Trophoblast cell (in vitro differentiated cells and primary cell): Measurements from ENCODE around the gene IGFBP2.

Experiments
- DNase-seq, 2 donors: peaks; one replicate each; pipeline ENCODE4 v3.0.0-alpha.2; 2016
- H2AFZ ChIP-seq: 2 replicates; pipeline ENCODE4 v1.6.1; 2013; ENCODE audit warnings: low read length, moderate library complexity, mild to moderate bottlenecking; ENCODE audit not compliant: insufficient read depth, poor library complexity
- H2AK5ac ChIP-seq: 2 replicates; pipeline ENCODE4 v1.6.1; 2013; ENCODE audit warnings: mild to moderate bottlenecking, low read length
- H2BK120ac ChIP-seq: 2 replicates; pipeline ENCODE4 v1.6.1; 2013; ENCODE audit warnings: low read length, mild to moderate bottlenecking, moderate library complexity; ENCODE audit not compliant: insufficient read depth, poor library complexity
- H2BK12ac ChIP-seq: 2 replicates; pipeline ENCODE4 v1.6.1; 2013; ENCODE audit warnings: mild to moderate bottlenecking, low read length, moderate library complexity
- H2BK5ac ChIP-seq: 2 replicates; pipeline ENCODE4 v1.6.1; 2013; ENCODE audit warnings: low read length, low read depth, moderate library complexity, mild to moderate bottlenecking; ENCODE audit not compliant: poor library complexity
- H3K14ac ChIP-seq: 2 replicates; pipeline ENCODE4 v1.6.1; 2013; ENCODE audit warnings: mild to moderate bottlenecking, low read length
- H3K18ac ChIP-seq: 2 replicates; pipeline ENCODE4 v1.6.1; 2013; ENCODE audit warnings: mild to moderate bottlenecking, low read length
- H3K23ac ChIP-seq: 2 replicates; pipeline ENCODE4 v1.6.1; 2013; ENCODE audit warnings: low read length
- H3K27ac ChIP-seq: 2 replicates; pipeline ENCODE4 v1.5.1; 2013; ENCODE audit warnings: low read depth, mild to moderate bottlenecking, inconsistent platforms, low read length, moderate library complexity
- H3K27me3 ChIP-seq: 2 replicates; pipeline ENCODE4 v1.6.1; 2013; ENCODE audit warnings: inconsistent platforms, mild to moderate bottlenecking, low read length, moderate library complexity; ENCODE audit not compliant: insufficient read depth
- H3K36me3 ChIP-seq, 2 experiments: 1 replicate in 1 of 2; 2 replicates in 1 of 2; pipeline ENCODE4 v1.6.1; 2013; ENCODE audit warnings: low read length in 2 of 2, mild to moderate bottlenecking in 2 of 2, moderate library complexity in 1 of 2; ENCODE audit not compliant: insufficient read depth in 2 of 2, control insufficient read depth in 1 of 2
- H3K4ac ChIP-seq: 2 replicates; pipeline ENCODE4 v1.6.1; 2013; ENCODE audit warnings: low read depth, mild to moderate bottlenecking, low read length, moderate library complexity
- H3K4me1 ChIP-seq, 2 experiments: 1 replicate in 1 of 2; 2 replicates in 1 of 2; pipeline ENCODE4 v1.6.1; 2013; ENCODE audit warnings: low read length in 2 of 2, mild to moderate bottlenecking in 2 of 2, moderate library complexity in 1 of 2; ENCODE audit not compliant: insufficient read depth in 2 of 2, control insufficient read depth in 1 of 2
- H3K4me2 ChIP-seq: 2 replicates; pipeline ENCODE4 v1.6.1; 2013; ENCODE audit warnings: inconsistent platforms, mild to moderate bottlenecking, low read length, moderate library complexity
- H3K4me3 ChIP-seq: 2 replicates; pipeline ENCODE4 v1.5.1; 2013; ENCODE audit warnings: mild to moderate bottlenecking, low read depth, low read length, inconsistent platforms
- H3K79me1 ChIP-seq: one replicate; pipeline ENCODE4 v1.6.1; 2013; ENCODE audit warnings: low read length
- H3K79me2 ChIP-seq: 2 replicates; pipeline ENCODE4 v1.6.1; 2013; ENCODE audit warnings: low read length, mild to moderate bottlenecking; ENCODE audit not compliant: control insufficient read depth, insufficient read depth, poor library complexity
- H3K9ac ChIP-seq: 2 replicates; pipeline ENCODE4 v1.6.1; 2013; ENCODE audit warnings: mild to moderate bottlenecking, low read length
- H3K9me3 ChIP-seq: 2 replicates; pipeline ENCODE4 v1.6.1; 2013; ENCODE audit warnings: low read depth, mild to moderate bottlenecking, control low read depth, inconsistent platforms, low read length; ENCODE audit not compliant: insufficient read depth
- H4K12ac ChIP-seq: 2 replicates; pipeline ENCODE4 v1.6.1; 2013; ENCODE audit warnings: low read depth, mild to moderate bottlenecking, low read length, moderate library complexity
- H4K8ac ChIP-seq: 2 replicates; pipeline ENCODE4 v1.6.1; 2013; ENCODE audit warnings: low read depth, mild to moderate bottlenecking, low read length, moderate library complexity
- H4K91ac ChIP-seq: one replicate; pipeline ENCODE4 v1.6.1; 2013; ENCODE audit warnings: low read depth, mild to moderate bottlenecking, low read length, moderate library complexity
- WGBS: extraction: QIAGEN DNeasy Blood & Tissue Kit; methylation state at CpG from one replicate; pipeline ENCODE4 v1.1.7; 2013; ENCODE audit warnings: missing lambda C conversion rate; ENCODE audit not compliant: insufficient read length, insufficient coverage; ENCODE audit errors: extremely low coverage; 5-methylcytosine and 5-hydroxymethylcytosine counted together

Gene IGFBP2

DNA sequence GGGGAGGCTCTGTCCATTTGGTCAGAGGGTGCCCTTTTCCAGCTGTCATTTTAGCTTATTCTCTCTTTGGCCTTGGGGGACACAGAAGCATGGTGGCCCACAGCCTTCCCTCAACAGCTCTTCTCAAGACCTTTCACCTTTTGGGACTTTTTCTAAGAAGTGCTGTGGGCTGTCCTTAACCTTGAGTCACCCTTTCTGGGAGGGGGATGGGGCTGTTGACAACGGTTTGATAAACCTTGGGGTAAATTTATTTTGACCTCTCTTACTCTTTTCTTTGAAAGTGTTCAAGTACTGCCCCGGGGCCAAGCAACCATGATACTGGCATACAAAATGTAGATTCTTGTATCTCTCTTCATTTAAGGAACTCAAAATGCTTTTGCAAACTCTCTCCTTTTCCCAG is 48.5 kb downstream of the IGFBP2 start:
- Histone ChIP-seq H2BK5ac (peak overlapping the region; percentile 1), H4K8ac (no peak overlapping the region), H3K4ac (no peak overlapping the region), H2BK120ac (peak overlapping the region; percentile 68), H3K27me3 (no peaks in the 10 kb centered on the region), H4K91ac (peak overlapping the region; percentile 12), H2AFZ (no peak overlapping the region), H3K23ac (no peak overlapping the region), H3K9me3 (peaks cover under 1% of the 10 kb centered on the region), H2AK5ac (no peak overlapping the region), H4K12ac (no peak overlapping the region), H3K36me3 (peaks cover 35 to 37% of the 10 kb centered on the region in 2 experiments), H3K18ac (no peak overlapping the region), H3K14ac (no peak overlapping the region), H3K9ac (no peak overlapping the region), H3K4me1 (peaks cover 26 to 29% of the 10 kb centered on the region in 2 experiments), H2BK12ac (no peak overlapping the region), H3K79me2 (peaks cover 1% of the 10 kb centered on the region), H3K79me1 (peaks cover 15% of the 10 kb centered on the region), H3K27ac (no peak overlapping the region), H3K4me3 (no peak overlapping the region), H3K4me2 (no peak overlapping the region)
- no CpG with 5 or more reads among the region's 2 CpGs for WGBS
- DNase-seq, result no peak

DNA sequence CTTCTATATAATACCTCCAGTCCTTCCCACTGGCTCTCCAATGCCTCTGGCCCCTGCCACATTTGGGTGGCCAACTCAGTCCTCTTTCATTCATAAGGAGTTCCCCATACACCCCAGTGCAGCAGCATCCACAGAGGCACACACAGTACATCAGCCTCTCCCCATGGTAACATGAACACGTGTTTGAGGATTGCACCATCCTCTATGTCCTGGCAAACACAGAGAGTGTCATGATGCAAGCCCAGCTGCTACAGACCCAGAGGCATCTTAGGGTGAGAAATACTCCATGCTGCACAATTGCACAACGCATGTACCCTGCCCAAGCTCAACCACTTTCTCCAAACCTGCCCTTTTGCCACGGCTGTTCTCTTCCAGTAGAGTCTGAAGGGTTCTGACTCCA is 50.6 kb downstream of the IGFBP2 start:
- Histone ChIP-seq H3K79me2 (peaks cover 1% of the 10 kb centered on the region), H3K23ac (no peak overlapping the region), H3K36me3 (peaks cover 31 to 32% of the 10 kb centered on the region in 2 experiments), H3K79me1 (peaks cover 16% of the 10 kb centered on the region), H4K12ac (no peak overlapping the region), H4K8ac (no peak overlapping the region), H3K4me1 (peaks cover 29% of the 10 kb centered on the region in 2 experiments), H2BK12ac (peak overlapping the region; percentile 5), H2AK5ac (peak overlapping the region; percentile 0), H3K27ac (peak overlapping the region; percentile 4), H3K9ac (no peak overlapping the region), H3K18ac (no peak overlapping the region), H2BK120ac (peak overlapping the region; percentile 5), H3K9me3 (no peaks in the 10 kb centered on the region), H3K4me2 (no peak overlapping the region), H4K91ac (peak overlapping the region; percentile 23), H3K4ac (no peak overlapping the region), H2BK5ac (peak overlapping the region; percentile 7), H3K14ac (no peak overlapping the region), H3K27me3 (no peaks in the 10 kb centered on the region), H2AFZ (no peak overlapping the region), H3K4me3 (no peak overlapping the region)
- WGBS, result no CpG with 5 or more reads among the region's 3 CpGs
- peak; percentile 88 to 94 for DNase-seq

DNA sequence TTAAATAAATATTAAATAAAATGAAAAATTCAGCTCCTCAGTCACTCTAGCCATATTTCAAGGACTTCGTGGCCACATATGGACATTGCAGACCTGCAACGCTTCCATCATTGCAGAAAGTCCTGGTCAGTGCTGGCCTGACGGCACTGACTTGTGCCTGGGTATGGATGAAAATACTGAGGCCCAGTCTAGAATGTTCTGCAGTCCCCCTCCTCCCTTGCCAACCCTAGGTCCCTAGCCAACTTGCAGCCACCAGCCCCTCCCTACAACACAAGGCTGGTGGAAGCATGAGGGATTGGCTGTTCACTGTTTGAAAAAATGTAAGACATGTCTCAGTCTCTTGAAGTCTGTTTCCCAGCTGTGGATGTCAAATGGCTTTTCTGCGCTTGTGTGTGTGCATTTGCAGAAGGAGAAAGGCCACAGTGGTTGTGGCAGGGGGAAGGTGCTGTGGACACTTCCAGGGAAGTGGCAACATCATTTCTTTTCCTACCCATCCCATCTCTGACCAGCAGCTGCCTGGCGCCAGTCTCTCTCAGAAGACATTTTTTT is 52.2 kb downstream of the IGFBP2 start:
- Histone ChIP-seq H2BK5ac (peak overlapping the region; percentile 14), H2AFZ (no peak overlapping the region), H3K79me2 (peaks cover 1% of the 10 kb centered on the region), H4K91ac (peak overlapping the region; percentile 25), H3K27me3 (no peaks in the 10 kb centered on the region), H2BK12ac (peak overlapping the region; percentile 19), H2AK5ac (no peak overlapping the region), H3K36me3 (peaks cover 29 to 31% of the 10 kb centered on the region in 2 experiments), H3K14ac (no peak overlapping the region), H3K4ac (peak overlapping the region; percentile 6), H3K27ac (no peak overlapping the region), H3K4me3 (no peak overlapping the region), H4K12ac (no peak overlapping the region), H4K8ac (no peak overlapping the region), H3K79me1 (peaks cover 18% of the 10 kb centered on the region), H3K23ac (no peak overlapping the region), H3K9ac (no peak overlapping the region), H3K4me1 (peaks cover 32 to 34% of the 10 kb centered on the region in 2 experiments), H3K18ac (peak overlapping the region; percentile 85), H2BK120ac (no peak overlapping the region), H3K4me2 (no peak overlapping the region), H3K9me3 (no peaks in the 10 kb centered on the region)
- DNase-seq, result no peak
- WGBS, result no CpG with 5 or more reads among the region's 5 CpGs

DNA sequence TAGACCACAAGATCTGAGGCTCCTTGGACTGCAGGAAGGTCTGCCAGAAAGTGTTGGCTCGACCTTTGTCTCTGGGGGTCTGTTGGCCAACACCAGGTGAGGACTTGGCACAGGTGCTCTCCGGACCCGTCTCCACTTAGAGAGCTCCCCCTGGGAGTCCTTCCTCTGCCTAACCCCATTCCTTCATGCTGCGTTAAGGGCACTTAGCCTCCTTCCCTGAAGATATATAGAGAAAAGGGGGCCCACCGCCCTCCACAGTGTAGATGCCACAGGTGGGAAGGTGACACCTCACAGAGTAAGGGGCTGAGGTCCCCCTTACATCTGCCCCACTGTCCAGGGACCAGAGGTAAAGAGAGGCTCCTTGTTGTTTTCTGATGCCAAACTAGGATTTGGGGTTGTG is 53.9 kb downstream of the IGFBP2 start:
- H3K4me3 ChIP-seq, result no peak overlapping the region
- H3K27ac ChIP-seq, result no peak overlapping the region
- H3K79me1 ChIP-seq, result peaks cover 18% of the 10 kb centered on the region
- H3K36me3 ChIP-seq, result peaks cover 27 to 29% of the 10 kb centered on the region in 2 experiments
- no peak overlapping the region for H3K4me2 ChIP-seq
- H4K12ac ChIP-seq, result no peak overlapping the region
- peaks cover 30 to 34% of the 10 kb centered on the region in 2 experiments for H3K4me1 ChIP-seq
- no peak overlapping the region for H4K8ac ChIP-seq
- H3K18ac ChIP-seq, result no peak overlapping the region
- H3K9ac ChIP-seq, result no peak overlapping the region
- no peaks in the 10 kb centered on the region for H3K27me3 ChIP-seq
- no peak overlapping the region for H4K91ac ChIP-seq
- H3K9me3 ChIP-seq, result no peaks in the 10 kb centered on the region
- H2BK5ac ChIP-seq, result no peak overlapping the region
- H3K23ac ChIP-seq, result no peak overlapping the region
- H3K79me2 ChIP-seq, result peaks cover under 1% of the 10 kb centered on the region
- no peak overlapping the region for H2BK12ac ChIP-seq
- no peak overlapping the region for H2AFZ ChIP-seq
- no peak overlapping the region for H2AK5ac ChIP-seq
- no peak overlapping the region for H3K4ac ChIP-seq
- no peak overlapping the region for H3K14ac ChIP-seq
- no peak for DNase-seq
- peak overlapping the region; percentile 3 for H2BK120ac ChIP-seq
- WGBS, result no CpG with 5 or more reads among the region's 5 CpGs
